H1 (cell line): ENCODE results near the gene SMYD3. TPM values are rescaled to one million over a fixed set of nuclear protein-coding genes. Genes with fewer than 3 reads are reported as not detected.

Experiments
- CTCF ChIA-PET: fragments of 300-600 bp; sonication (Branson Sonifier 250); formaldehyde crosslinking; loops from one replicate; lab custom pipeline; 2021; ENCODE audit not compliant: partially characterized antibody; lab: Charles Lee
- POLR2A ChIA-PET: fragments of 300-600 bp; sonication (Branson Sonifier 250); formaldehyde crosslinking; loops from one replicate; lab custom pipeline; 2021; ENCODE audit warnings: inconsistent platforms; ENCODE audit not compliant: partially characterized antibody; lab: Charles Lee
- DNase-seq, 2 experiments: peaks; one replicate each; pipeline versions ENCODE4 v3.0.0 to v3.0.0-alpha.2; 2010 to 2022; ENCODE audit warnings: low spot score in 2 of 2, low read depth in 1 of 2, mixed read lengths in 1 of 2
- FAIRE-seq: peaks from 2 replicates; lab custom pipeline; 2011; peaks lifted over from hg19 to GRCh38; lab: Jason Lieb, UNC
- H2AFZ ChIP-seq: 2 replicates; pipeline ENCODE4 v1.8.1; 2012; ENCODE audit warnings: low read length, inconsistent platforms
- H2AK5ac ChIP-seq: 2 replicates; pipeline ENCODE4 v1.6.1; 2013; ENCODE audit warnings: low read depth, low read length
- H2BK120ac ChIP-seq: replicated peaks from 2 replicates; pipeline ENCODE3; 2013; ENCODE audit warnings: low read depth, low read length, inconsistent platforms
- H2BK12ac ChIP-seq: 2 replicates; pipeline ENCODE4 v1.6.1; 2013; ENCODE audit warnings: low read depth, low read length
- H2BK15ac ChIP-seq: 2 replicates; pipeline ENCODE4 v1.6.1; 2013; ENCODE audit warnings: low read length
- H2BK20ac ChIP-seq: 2 replicates; pipeline ENCODE4 v1.6.1; 2013; ENCODE audit warnings: low read length
- H2BK5ac ChIP-seq: 2 replicates; pipeline ENCODE4 v1.6.1; 2013; ENCODE audit warnings: low read depth, low read length
- H3K14ac ChIP-seq: 2 replicates; pipeline ENCODE4 v1.6.1; 2013; ENCODE audit warnings: inconsistent platforms; ENCODE audit not compliant: insufficient read length
- H3K18ac ChIP-seq: 2 replicates; pipeline ENCODE4 v1.6.1; 2013; ENCODE audit warnings: low read length; ENCODE audit errors: extremely low read depth
- H3K23ac ChIP-seq: 2 replicates; pipeline ENCODE4 v1.6.1; 2013; ENCODE audit warnings: inconsistent platforms; ENCODE audit not compliant: insufficient read length
- H3K23me2 ChIP-seq: 2 replicates; pipeline ENCODE4 v1.6.1; 2013; ENCODE audit warnings: low read depth, low read length
- H3K27ac ChIP-seq: 2 replicates; pipeline ENCODE4 v1.6.1; 2011; ENCODE audit warnings: low read depth, low read length, inconsistent platforms
- H3K27me3 ChIP-seq, 4 experiments: replicated peaks in 1 of 4; 1 replicate in 1 of 4; 2 replicates in 3 of 4; pipeline versions ENCODE4 v1.6.1 to v1.8.1; 2011 to 2013; ENCODE audit warnings: low read length in 3 of 4, mild to moderate bottlenecking in 3 of 4, inconsistent platforms in 2 of 4, mixed read lengths in 2 of 4, moderate library complexity in 1 of 4; ENCODE audit not compliant: control insufficient read depth in 3 of 4, insufficient read depth in 3 of 4; ENCODE audit errors: extremely low read depth in 1 of 4
- H3K36me3 ChIP-seq, 4 experiments: 2 replicates each; pipeline versions ENCODE4 v1.6.1 to v1.8.1; 2011 to 2013; ENCODE audit warnings: mild to moderate bottlenecking in 4 of 4, low read length in 3 of 4, moderate library complexity in 2 of 4, control low read depth in 1 of 4, inconsistent platforms in 1 of 4; ENCODE audit not compliant: insufficient read depth in 4 of 4, control insufficient read depth in 2 of 4
- H3K4ac ChIP-seq: replicated peaks from 2 replicates; pipeline ENCODE3; 2013; ENCODE audit warnings: low read length, low read depth, mixed read lengths, inconsistent platforms; ENCODE audit not compliant: insufficient read length
- H3K4me1 ChIP-seq, 4 experiments: replicated peaks in 1 of 4; 1 replicate in 1 of 4; 2 replicates in 3 of 4; pipeline versions ENCODE4 v1.6.1 to v1.8.1; 2011 to 2013; ENCODE audit warnings: low read length in 3 of 4, inconsistent platforms in 2 of 4, mixed read lengths in 1 of 4; ENCODE audit not compliant: insufficient read depth in 4 of 4, control insufficient read depth in 3 of 4
- H3K4me2 ChIP-seq, 2 experiments: 2 replicates each; pipeline versions ENCODE4 v1.6.1 to v1.8.1; 2011 to 2013; ENCODE audit warnings: low read depth in 2 of 2, low read length in 2 of 2, control low read depth in 1 of 2, inconsistent platforms in 1 of 2, mild to moderate bottlenecking in 1 of 2; ENCODE audit not compliant: insufficient read depth in 1 of 2
- H3K4me3 ChIP-seq, 4 experiments: fragments of 200-600, 300-600 bp in 1 of 4; sonication (generic), shearing (Covaris generic), sonication (Bioruptor Twin) in 1 of 4; 2 replicates each; pipeline versions ENCODE4 v1.5.1 to v1.8.1; 2011 to 2016; ENCODE audit warnings: low read length in 4 of 4, low read depth in 3 of 4, control low read depth in 2 of 4, inconsistent platforms in 2 of 4, mild to moderate bottlenecking in 2 of 4, mixed read lengths in 1 of 4, moderate library complexity in 1 of 4; ENCODE audit not compliant: insufficient read depth in 2 of 4; ENCODE audit errors: extremely low read depth in 1 of 4
- H3K56ac ChIP-seq: replicated peaks from 2 replicates; pipeline ENCODE3; 2013; ENCODE audit warnings: low read depth, mild to moderate bottlenecking, mixed read lengths, low read length, inconsistent platforms; ENCODE audit not compliant: insufficient read length
- H3K79me1 ChIP-seq: 2 replicates; pipeline ENCODE4 v1.6.1; 2013; ENCODE audit warnings: low read depth, low read length, control low read depth
- H3K79me2 ChIP-seq, 2 experiments: 2 replicates each; pipeline versions ENCODE4 v1.6.1 to v1.8.1; 2012 to 2013; ENCODE audit warnings: low read length in 2 of 2, mild to moderate bottlenecking in 2 of 2, inconsistent platforms in 1 of 2; ENCODE audit not compliant: insufficient read depth in 2 of 2, control insufficient read depth in 1 of 2
- H3K9ac ChIP-seq, 4 experiments: replicated peaks in 1 of 4; 1 replicate in 1 of 4; 2 replicates in 3 of 4; pipeline versions ENCODE4 v1.6.1 to v1.8.1; 2011 to 2013; ENCODE audit warnings: low read depth in 3 of 4, low read length in 3 of 4, control low read depth in 2 of 4, mild to moderate bottlenecking in 2 of 4, moderate library complexity in 2 of 4, inconsistent platforms in 1 of 4; ENCODE audit errors: extremely low read depth in 1 of 4
- H3K9me3 ChIP-seq, 2 experiments: 2 replicates each; pipeline versions ENCODE4 v1.6.1 to v1.8.1; 2012 to 2013; ENCODE audit warnings: mild to moderate bottlenecking in 2 of 2, moderate library complexity in 2 of 2, control low read depth in 1 of 2, inconsistent platforms in 1 of 2, low read depth in 1 of 2, low read length in 1 of 2, mixed read lengths in 1 of 2; ENCODE audit not compliant: insufficient read depth in 2 of 2
- H4K20me1 ChIP-seq, 2 experiments: replicated peaks in 1 of 2; 2 replicates each; pipeline versions ENCODE3 to v1.8.1; 2011 to 2013; ENCODE audit warnings: inconsistent platforms in 2 of 2, low read length in 2 of 2, mild to moderate bottlenecking in 1 of 2; ENCODE audit not compliant: insufficient read depth in 2 of 2, control insufficient read depth in 1 of 2
- H4K5ac ChIP-seq: 2 replicates; pipeline ENCODE4 v1.6.1; 2013; ENCODE audit warnings: low read length, low read depth, mixed read lengths, inconsistent platforms; ENCODE audit not compliant: insufficient read length
- H4K8ac ChIP-seq: 2 replicates; pipeline ENCODE4 v1.8.0; 2013; ENCODE audit warnings: mild to moderate bottlenecking, moderate library complexity, low read length, inconsistent platforms; ENCODE audit not compliant: insufficient read depth; ENCODE audit errors: extremely low read depth
- H4K91ac ChIP-seq: replicated peaks from 2 replicates; pipeline ENCODE3; 2013; ENCODE audit warnings: low read length, mixed read lengths, inconsistent platforms; ENCODE audit not compliant: insufficient read length
- BACH1 ChIP-seq: IDR thresholded peaks from 2 replicates; pipeline ENCODE4 v1.6.1; 2012; ENCODE audit warnings: low read length, improper control_type of control experiment
- BRCA1 ChIP-seq: IDR thresholded peaks from 2 replicates; pipeline ENCODE4 v1.6.1; 2012; ENCODE audit warnings: low read depth, low read length, improper control_type of control experiment
- E2F6 ChIP-seq: IDR thresholded peaks from 2 replicates; pipeline ENCODE4 v1.6.1; 2012; ENCODE audit warnings: inconsistent platforms
- HDAC2 ChIP-seq, 2 experiments: fragments of 300-600 bp in 1 of 2; sonication (generic) in 1 of 2; IDR thresholded peaks; 2 replicates each; pipeline ENCODE4 v1.6.1; 2011 to 2012; ENCODE audit warnings: low read depth in 2 of 2, low read length in 2 of 2, mild to moderate bottlenecking in 2 of 2, moderate library complexity in 2 of 2, borderline replicate concordance in 1 of 2, inconsistent platforms in 1 of 2
- KDM5A ChIP-seq: fragments of 200-600 bp; IDR thresholded peaks from 2 replicates; pipeline ENCODE4 v1.7.1; 2012; ENCODE audit warnings: mild to moderate bottlenecking, low read length, inconsistent platforms, mixed read lengths
- NRF1 ChIP-seq: IDR thresholded peaks from 2 replicates; pipeline ENCODE4 v1.6.1; 2011; ENCODE audit warnings: mild to moderate bottlenecking, low read depth, low read length, improper control_type of control experiment
- RAD21 ChIP-seq, 2 experiments: IDR thresholded peaks in 1 of 2; conservative IDR thresholded peaks in 1 of 2; 2 replicates each; pipeline ENCODE4 v1.6.1; 2011; ENCODE audit warnings: low read depth in 2 of 2, low read length in 2 of 2, improper control_type of control experiment in 1 of 2, inconsistent platforms in 1 of 2, mild to moderate bottlenecking in 1 of 2, moderate library complexity in 1 of 2
- SP1 ChIP-seq: IDR thresholded peaks from 2 replicates; pipeline ENCODE4 v1.6.1; 2011; ENCODE audit warnings: low read depth, low read length
- YY1 ChIP-seq: IDR thresholded peaks from 2 replicates; pipeline ENCODE4 v1.6.1; 2011; ENCODE audit warnings: low read depth, mild to moderate bottlenecking, low read length
- WGBS, 2 experiments: shearing (Covaris generic) in 1 of 2; methylation state at CpG; one replicate each; pipeline versions ENCODE4 v1.1.6 to v1.1.7; 2013 to 2015; ENCODE audit warnings: low lambda C conversion rate in 2 of 2, mixed read lengths in 2 of 2, inconsistent platforms in 1 of 2, low coverage in 1 of 2, missing lambda C conversion rate in 1 of 2; ENCODE audit not compliant: insufficient replicate concordance in 2 of 2, insufficient coverage in 1 of 2, insufficient read length in 1 of 2; ENCODE audit errors: extremely low coverage in 1 of 2, missing lambda C conversion rate in 1 of 2; 5-methylcytosine and 5-hydroxymethylcytosine counted together
- polyA plus RNA-seq, 7 experiments: library from polyadenylated mRNA; depleted of rRNA in 3 of 7; stranded (reverse) in 5 of 7; unstranded in 2 of 7; fragments of >200 nt in 5 of 7; fragments of 200-250 nt in 2 of 7; gene quantifications; 1 replicate in 5 of 7; 2 replicates in 1 of 7; 4 replicates in 1 of 7; pipeline versions ENCODE4 v1.2.1 to v1.2.3, GENCODE V29; 2011 to 2013; ENCODE audit warnings: missing spikeins in 2 of 7, mixed read lengths in 2 of 7
- total RNA-seq: library from RNA; stranded (reverse); fragmentation: NEBNext Ultra II Directional; extraction: Animal tissue kit (Norgen Biotek cat#: 25700); gene quantifications from 2 replicates; pipeline ENCODE4 v1.2.1, GENCODE V29; 2021

SMYD3 gene
- total and polyA plus RNA-seq, 2 of the 8 experiments (the other 6 are each of a cell fraction or from before 2014, with no cell fraction given) = 17.3 to 25.4 TPM

GRCh38 chr1:246367041-246367440, 140.0 kb downstream of the SMYD3 start:
- Histone ChIP-seq H4K20me1 (no peaks in the 10 kb centered on the region), H2BK15ac (no peak overlapping the region), H3K27me3 (no peaks in the 10 kb centered on the region), H2BK12ac (no peak overlapping the region), H3K4me2 (no peak overlapping the region), H2BK20ac (no peak overlapping the region), H2BK120ac (no peak overlapping the region), H3K23ac (no peak overlapping the region), H4K5ac (no peak overlapping the region), H3K36me3 (no peaks in the 10 kb centered on the region), H3K14ac (no peak overlapping the region), H3K4me1 (no peaks in the 10 kb centered on the region; a peak in 1 of 7 replicates), H3K18ac (no peak overlapping the region), H4K8ac (no peak overlapping the region), H3K79me2 (no peaks in the 10 kb centered on the region), H2BK5ac (no peak overlapping the region), H3K79me1 (no peaks in the 10 kb centered on the region), H3K4ac (no peak overlapping the region), H3K9ac (no peak overlapping the region), H3K56ac (no peak overlapping the region), H4K91ac (no peak overlapping the region), H3K23me2 (no peaks in the 10 kb centered on the region), H2AK5ac (no peak overlapping the region), H3K9me3 (no peaks in the 10 kb centered on the region), H3K4me3 (no peak overlapping the region), H2AFZ (no peak overlapping the region), H3K27ac (no peak overlapping the region)
- DNase-seq (no peak), FAIRE-seq (no peak)
- ChIA-PET POLR2A (no interaction called here), CTCF (interaction anchor here (0.6 kb wide), 1 partner anchor 205 kb away, joined by 3 read pairs; no protein-coding TSS in a partner anchor)
- WGBS, 2 experiments = 89% methylated on average over 2 of the region's 2 CpGs; no CpG with 5 or more reads in 1 of the 2 experiments
- TF ChIP-seq SP1 (no peak), E2F6 (no peak), HDAC2 (IDR thresholded peaks at IDR 0.05; ENCODE audit: borderline replicate concordance in 1 of 2, low read depth in 2 of 2, low read length in 2 of 2) (no peak), KDM5A (no peak), BACH1 (no peak), NRF1 (no peak), YY1 (no peak), BRCA1 (no peak), RAD21 (IDR thresholded peaks at IDR 0.05 in 1 of 2, conservative IDR thresholded peaks at IDR 0.05 in 1 of 2; ENCODE audit: low read depth in 2 of 2, low read length in 2 of 2) (no peak)
